22Rv1 (cell line): ENCODE data around the gene SYTL3.
A peak's percentile ranks its signal among the peaks of the same experiment; 100 is the strongest.
"Not testable (repeated sequence)": the region's sequence is repeated elsewhere in the genome, so short reads cannot be mapped to it uniquely, and the experiment has no call there.

ENCODE experiments used
- H3K27ac ChIP-seq: fragments of 450-650 bp; 2 replicates; pipeline ENCODE4 v1.5.1; 2017
- CTCF ChIP-seq: fragments of 450-650 bp; IDR thresholded peaks from 2 replicates; pipeline ENCODE4 v1.5.1; 2017; ENCODE audit warnings: mild to moderate bottlenecking
- ZFX ChIP-seq: fragments of 450-650 bp; IDR thresholded peaks from 2 replicates; pipeline ENCODE4 v1.6.1; 2017; ENCODE audit warnings: antibody characterized with exemption, borderline replicate concordance

SYTL3 gene

GRCh38 chr6:158627168-158627939 is 22.5 kb upstream of the SYTL3 start:
- TF ChIP-seq ZFX, result no peak
- TF ChIP-seq CTCF, result no peak
- no peak overlapping the region for H3K27ac ChIP-seq

GRCh38 chr6:158627940-158628211 is 22.0 kb upstream of the SYTL3 start:
- H3K27ac ChIP-seq, result no peak overlapping the region
- TF ChIP-seq CTCF (no peak), ZFX (no peak)

GRCh38 chr6:158628542-158628941 is 21.3 kb upstream of the SYTL3 start:
- H3K27ac ChIP-seq, result 0 out of 2 replicates have a peak overlapping the region, but pooled peaks have one; percentile 31

GRCh38 chr6:158629367-158630221 is 20.3 kb upstream of the SYTL3 start:
- TF ChIP-seq CTCF, result peak; percentile 68
- no peak for TF ChIP-seq ZFX

More at GRCh38 chr6:158628542-158628941, 21.3 kb upstream of the SYTL3 start:
- no peak for TF ChIP-seq ZFX
- TF ChIP-seq CTCF, result no peak

GRCh38 chr6:158630938-158631616 is 18.8 kb upstream of the SYTL3 start:
- TF ChIP-seq ZFX (no peak), CTCF (no peak)
- H3K27ac ChIP-seq, result no peak overlapping the region

More at GRCh38 chr6:158629367-158630221, 20.3 kb upstream of the SYTL3 start:
- peak overlapping the region; percentile 31; the same call in 1 of the 2 replicates for H3K27ac ChIP-seq

GRCh38 chr6:158631678-158632537 is 17.9 kb upstream of the SYTL3 start:
- TF ChIP-seq CTCF (no peak), ZFX (no peak)
- H3K27ac ChIP-seq, result no peak overlapping the region

- not testable (repeated sequence) for H3K27ac ChIP-seq
Measured at GRCh38 chr6:158632538-158633119, 17.2 kb upstream of the SYTL3 start.
